RPMI7951 (cell line): ENCODE data around the gene PALLD. TPM values are rescaled to one million over a fixed set of nuclear protein-coding genes. Genes with fewer than 3 reads are reported as not detected.
"Not testable (repeated sequence)": the region's sequence is repeated elsewhere in the genome, so short reads cannot be mapped to it uniquely, and the experiment has no call there.

Source experiments
- DNase-seq: peaks from one replicate; pipeline ENCODE4 v3.0.0-alpha.2; 2012; ENCODE audit warnings: low read depth
- total RNA-seq: library from RNA; depleted of rRNA; stranded (reverse); fragments of >200 nt; shearing (Covaris generic); gene quantifications from 2 replicates; pipeline ENCODE4 v1.2.3, GENCODE V29; 2014

Gene PALLD
- total RNA-seq, 1 experiment from 2014 or later = 44.5 TPM

- DNase-seq = no peak
Measured at GRCh38 chr4:168491563-168491962, 5.3 kb upstream of the PALLD start.

- DNase-seq = no peak
Measured at GRCh38 chr4:168498251-168498650, 1.4 kb downstream of the PALLD start.

- DNase-seq = no peak
Measured at GRCh38 chr4:168499241-168499640, 2.4 kb downstream of the PALLD start.

- DNase-seq = no peak
Measured at GRCh38 chr4:168501407-168501806, 4.6 kb downstream of the PALLD start.

- DNase-seq = no peak
Measured at GRCh38 chr4:168502861-168503260, 6.0 kb downstream of the PALLD start.

- DNase-seq = no peak
Measured at GRCh38 chr4:168503652-168504362, 7.0 kb downstream of the PALLD start.

GRCh38 chr4:168504526-168504925 is 7.7 kb downstream of the PALLD start:
- DNase-seq = no peak

GRCh38 chr4:168506014-168506413 is 9.2 kb downstream of the PALLD start:
- DNase-seq = no peak

- DNase-seq = no peak
Measured at GRCh38 chr4:168507178-168507815, 10.4 kb downstream of the PALLD start.

- DNase-seq = no peak
Measured at GRCh38 chr4:168508683-168509082, 11.8 kb downstream of the PALLD start.

- no peak for DNase-seq
Measured at GRCh38 chr4:168509786-168510185, 12.9 kb downstream of the PALLD start.

- DNase-seq = peak; percentile 48
Measured at GRCh38 chr4:168511780-168512489, 15.1 kb downstream of the PALLD start.

GRCh38 chr4:168513826-168514225 is 17.0 kb downstream of the PALLD start:
- not testable (repeated sequence) for DNase-seq

- DNase-seq = peak; percentile 41
Measured at GRCh38 chr4:168514249-168514852, 17.5 kb downstream of the PALLD start.

- no peak for DNase-seq
Measured at GRCh38 chr4:168515222-168516011, 18.6 kb downstream of the PALLD start.

GRCh38 chr4:168516841-168517240 is 20.0 kb downstream of the PALLD start:
- peak; percentile 56 for DNase-seq

- DNase-seq = no peak
Measured at GRCh38 chr4:168519576-168519975, 22.7 kb downstream of the PALLD start.

- DNase-seq = peak; percentile 72
Measured at GRCh38 chr4:168521721-168522120, 24.9 kb downstream of the PALLD start.

- peak; percentile 78 for DNase-seq
Measured at GRCh38 chr4:168522356-168522755, 25.5 kb downstream of the PALLD start.

- no peak for DNase-seq
Measured at GRCh38 chr4:168522829-168523489, 26.1 kb downstream of the PALLD start.

GRCh38 chr4:168524006-168524405 is 27.2 kb downstream of the PALLD start:
- DNase-seq = peak; percentile 77
